DMS 273 treated with DMSO at 0.1 percent for 48 hours (cell line): ENCODE results near the gene CRB1.
"Not testable (repeated sequence)": the region's sequence is repeated elsewhere in the genome, so short reads cannot be mapped to it uniquely, and the experiment has no call there.

Source experiments
- DNase-seq: peaks from one replicate; lab custom pipeline; 2025; lab: John Stamatoyannopoulos, UW

Gene CRB1

DNA sequence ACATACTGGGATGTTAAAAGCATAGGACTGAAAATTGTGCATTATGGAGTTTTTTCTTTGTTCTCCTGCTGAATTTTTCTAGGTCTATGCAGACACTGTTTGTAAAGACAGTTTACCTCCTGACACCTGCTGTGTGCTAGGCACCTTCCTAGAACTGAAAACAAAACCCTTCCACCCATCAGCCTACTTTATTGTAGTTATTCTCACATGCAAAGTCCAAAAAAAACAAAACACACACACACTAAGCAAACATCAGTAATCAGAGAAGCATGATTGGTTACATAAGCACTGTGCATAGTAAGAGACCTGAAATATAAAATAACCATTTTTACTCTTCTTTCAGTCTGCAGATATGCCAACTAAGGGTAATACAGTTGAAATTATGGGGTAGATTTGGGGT, 195.1 kb downstream of the CRB1 start:
- DNase-seq, result no peak

DNA sequence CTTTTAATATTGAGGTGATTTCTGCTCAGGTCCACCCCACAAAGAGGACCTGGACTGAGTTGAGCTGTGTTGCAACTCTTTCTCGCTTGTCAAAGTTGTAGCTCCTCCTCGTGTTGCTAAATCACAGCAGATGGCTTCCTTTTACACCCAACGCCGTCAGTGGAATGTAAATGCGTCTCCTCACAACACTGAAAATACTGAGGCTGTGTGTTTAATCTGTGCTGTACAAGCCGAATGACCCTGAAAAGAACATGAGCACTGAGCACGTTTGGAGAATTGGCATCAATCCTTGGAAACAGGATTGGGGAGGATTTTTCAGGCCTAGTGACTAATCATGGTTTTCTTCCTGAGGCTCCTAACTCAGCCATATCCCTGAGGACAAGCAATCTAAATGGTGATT, 196.0 kb downstream of the CRB1 start:
- DNase-seq, result no peak

DNA sequence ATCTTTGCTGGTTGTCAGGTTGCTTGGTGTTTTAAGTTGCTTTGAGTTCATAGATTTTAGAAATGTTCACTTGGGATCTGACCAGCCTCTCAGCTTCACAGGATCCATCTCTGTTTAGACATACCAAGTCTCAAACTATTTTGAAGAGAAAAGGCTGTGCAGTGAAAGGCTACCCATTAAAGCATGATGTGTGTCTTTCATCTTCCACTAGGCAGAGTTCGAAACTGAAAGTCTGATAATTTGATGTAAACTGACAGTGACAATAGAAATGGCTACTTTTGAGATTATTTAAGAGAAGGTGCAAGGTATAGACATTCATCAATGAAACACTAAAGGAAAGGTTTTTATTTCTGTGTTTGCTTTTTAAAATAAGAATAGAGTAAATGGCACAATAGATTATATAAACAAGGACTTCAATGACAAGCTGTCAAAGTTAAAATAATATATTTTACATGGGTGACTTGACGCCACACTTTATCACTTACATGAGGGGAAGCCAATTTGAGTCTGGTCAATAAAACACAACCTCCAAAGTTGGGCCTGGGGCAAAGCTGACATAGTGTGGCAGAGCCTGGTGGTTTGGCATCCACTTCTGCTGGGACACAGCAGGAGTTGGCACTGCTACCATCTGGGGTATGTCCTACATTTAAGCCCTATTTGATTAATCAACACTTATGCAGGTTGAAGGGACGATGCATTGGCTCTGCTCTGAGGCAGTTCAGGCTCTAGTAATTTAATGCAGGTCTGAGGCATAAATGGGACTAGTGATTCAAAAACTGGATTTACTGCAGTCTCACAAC, 197.7 kb downstream of the CRB1 start:
- DNase-seq, result no peak

DNA sequence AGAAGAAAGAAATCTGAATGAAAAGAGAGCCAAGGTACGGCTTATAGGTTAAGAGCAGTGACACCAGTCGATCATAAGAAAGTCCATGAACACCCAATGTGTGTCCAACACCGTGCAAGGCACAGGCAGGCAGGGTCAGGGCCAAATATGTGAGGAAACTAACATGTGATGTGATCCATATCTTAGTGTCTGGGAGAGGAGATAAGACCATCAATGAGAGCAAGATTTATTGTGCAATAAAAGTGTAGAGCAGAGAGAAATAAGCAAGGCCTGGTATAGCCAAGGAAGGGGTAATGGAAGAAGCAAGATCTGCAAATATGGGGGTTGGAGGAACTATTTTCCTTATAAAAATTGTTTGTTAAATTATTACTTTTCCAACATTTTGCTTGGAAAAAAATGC, 198.8 kb downstream of the CRB1 start:
- no peak for DNase-seq

DNA sequence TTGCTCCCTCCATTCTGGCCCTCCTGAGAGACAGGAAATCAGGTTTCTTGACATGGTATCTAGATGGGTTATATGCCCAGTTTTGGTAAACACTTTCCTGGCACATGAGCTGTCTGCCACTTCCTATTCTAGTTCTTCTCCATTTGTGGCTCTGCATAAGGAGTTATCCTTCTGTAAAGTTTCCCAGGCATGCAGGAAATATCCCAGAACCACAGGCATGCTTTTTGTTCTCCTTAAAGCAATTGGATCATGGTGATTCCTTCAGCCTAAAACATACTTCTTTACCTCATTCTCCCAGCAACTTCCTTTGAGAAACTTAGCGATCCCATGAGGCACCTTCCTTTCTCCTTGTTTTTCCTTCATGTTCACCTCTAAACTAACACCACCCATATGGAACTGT, 199.8 kb downstream of the CRB1 start:
- DNase-seq, result no peak

DNA sequence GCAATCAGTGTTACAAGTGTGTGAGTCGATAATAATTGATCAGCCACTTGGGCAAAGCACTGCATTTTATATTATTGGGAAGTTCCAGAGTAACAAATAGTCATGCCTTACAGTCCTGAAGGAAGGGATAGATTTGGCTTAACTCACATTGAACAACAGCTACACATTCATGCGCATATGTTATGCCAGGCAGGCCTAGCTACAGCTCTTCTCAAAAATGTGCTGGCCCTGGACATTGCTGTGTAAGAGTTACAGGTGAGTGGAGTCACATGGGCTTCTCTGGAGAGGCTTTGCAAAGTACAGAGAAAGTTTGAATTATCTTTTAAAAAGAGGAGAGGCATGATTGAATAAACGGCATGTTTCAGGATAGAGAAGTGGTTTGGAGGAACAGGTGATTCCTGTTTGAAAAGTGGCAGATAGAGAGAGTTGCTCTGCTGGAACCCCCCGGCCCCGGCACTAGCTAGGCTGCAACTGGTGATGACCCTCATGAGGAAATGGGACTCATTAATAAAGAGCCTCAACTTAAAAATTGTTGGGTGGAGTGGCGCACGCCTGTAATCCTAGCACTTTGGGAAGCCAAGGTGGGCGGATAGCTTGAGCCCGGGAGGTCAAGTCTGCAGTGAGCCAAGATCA, 200.6 kb downstream of the CRB1 start:
- no peak for DNase-seq

DNA sequence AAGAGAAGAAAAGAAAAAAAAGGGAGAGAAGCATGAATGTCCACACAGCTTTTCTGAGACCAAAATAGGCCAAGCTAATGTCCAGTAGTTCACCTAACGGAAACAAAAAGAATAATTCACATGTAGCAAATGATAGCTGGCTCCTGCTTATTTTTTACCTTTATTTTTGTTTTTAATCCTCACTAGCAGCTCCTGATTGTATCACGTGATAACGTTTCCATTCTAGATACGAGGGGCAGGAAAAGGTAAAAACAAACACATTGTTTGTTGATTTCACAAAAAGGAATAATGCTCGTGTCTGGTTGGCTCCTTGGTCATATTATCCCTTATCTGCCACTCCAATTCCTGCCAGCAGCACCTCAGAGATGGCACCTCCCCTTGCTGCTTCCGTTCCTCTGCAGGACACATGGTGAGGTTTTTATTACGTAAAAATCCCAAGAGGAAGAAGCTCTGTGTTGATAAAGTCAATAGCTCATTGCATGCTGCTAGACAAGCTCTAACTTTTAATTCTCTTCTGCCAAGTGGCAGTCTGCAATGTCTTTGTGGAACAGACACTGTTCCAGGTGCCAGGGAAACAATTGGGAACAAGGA, 201.7 kb downstream of the CRB1 start:
- no peak for DNase-seq

DNA sequence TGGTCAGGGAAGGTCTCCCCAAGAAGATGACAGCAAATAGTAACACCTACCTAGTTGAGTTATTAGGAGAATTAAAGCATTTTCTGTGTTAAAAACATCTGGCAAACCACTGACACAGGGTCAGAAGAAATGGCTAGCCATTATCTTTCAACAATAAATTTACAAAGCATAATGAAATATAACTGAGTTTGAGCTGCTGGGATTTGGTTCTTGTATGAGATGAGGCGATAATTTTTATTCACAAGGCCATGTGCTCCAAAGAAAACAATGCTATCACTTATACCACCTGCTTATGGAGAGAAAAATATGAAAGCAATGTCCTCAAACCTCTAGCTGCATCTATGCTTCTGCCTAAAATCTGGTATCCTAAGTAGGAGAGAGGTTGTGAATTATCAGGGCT, 202.3 kb downstream of the CRB1 start:
- DNase-seq, result no peak

DNA sequence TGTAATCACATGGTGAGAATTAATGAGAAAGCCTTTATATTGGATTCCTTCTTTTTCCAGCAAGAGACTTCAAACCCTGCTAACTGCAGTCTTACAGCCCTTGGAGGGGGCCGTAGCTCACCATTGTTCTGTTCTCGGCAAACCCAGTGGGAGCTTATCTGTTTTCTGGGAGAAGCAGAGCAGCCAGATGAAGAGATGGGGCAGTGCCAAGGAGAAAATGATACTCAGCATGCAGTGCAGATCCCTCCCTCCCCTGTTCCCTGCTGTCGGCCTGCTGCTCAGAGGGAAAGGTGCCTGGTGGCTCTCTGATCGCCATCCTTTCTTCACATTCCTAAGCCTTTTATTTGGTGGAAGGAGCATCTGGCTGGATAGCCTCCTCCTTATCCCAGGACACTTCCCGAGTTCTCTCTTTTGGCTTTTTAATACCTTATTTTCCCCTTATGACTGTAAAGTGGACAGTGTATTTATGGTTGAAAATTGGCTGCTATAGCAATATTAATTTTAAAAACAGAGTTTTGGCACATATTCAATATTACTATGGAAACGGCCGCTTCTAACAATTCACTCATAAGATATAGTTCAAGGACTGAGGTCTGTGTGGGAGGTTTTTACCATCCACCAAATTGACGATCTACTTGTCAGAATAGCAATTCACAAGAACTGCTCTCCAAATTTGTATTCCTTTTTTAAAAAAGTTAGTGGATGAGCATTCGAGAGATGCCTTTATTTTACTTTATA, 203.4 kb downstream of the CRB1 start:
- DNase-seq, result peak; percentile 37

DNA sequence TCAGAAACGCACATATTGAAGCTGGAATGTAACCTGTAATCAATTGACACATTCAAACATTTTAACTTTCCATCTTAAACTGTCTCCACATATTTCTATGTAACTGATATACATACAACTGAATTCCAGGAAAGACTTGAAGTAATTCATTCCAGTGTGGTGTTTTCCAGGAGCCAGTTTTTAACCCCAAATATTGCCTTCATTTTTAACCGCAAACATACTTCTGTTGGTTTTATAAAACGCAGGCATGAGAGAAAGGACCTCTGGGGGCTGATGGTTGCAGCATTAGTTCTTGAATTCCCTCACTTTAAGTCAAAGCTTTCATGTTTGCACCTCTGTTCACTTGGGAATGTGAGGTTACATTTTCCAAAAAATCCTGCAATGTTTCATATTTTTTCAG, 204.1 kb downstream of the CRB1 start:
- DNase-seq, result no peak

DNA sequence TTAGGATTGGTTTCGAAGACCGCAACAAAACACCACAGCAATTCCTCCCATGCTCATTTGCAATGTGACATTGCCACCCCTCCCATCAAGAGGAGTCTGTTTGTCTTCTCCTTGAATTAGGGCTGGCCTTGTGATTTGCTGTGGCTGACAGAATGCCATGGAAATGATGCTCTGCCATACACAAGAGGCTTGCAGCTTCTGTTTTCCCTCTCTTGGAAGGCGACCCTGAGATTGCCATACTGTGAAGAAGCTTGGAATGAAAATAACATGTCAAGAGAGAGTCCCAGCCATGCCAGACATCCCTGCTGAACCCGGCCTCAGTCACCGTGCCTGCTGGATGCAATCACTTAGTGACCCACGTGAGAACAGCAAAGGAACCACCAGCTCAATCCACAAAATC, 212.4 kb downstream of the CRB1 start:
- DNase-seq, result no peak

DNA sequence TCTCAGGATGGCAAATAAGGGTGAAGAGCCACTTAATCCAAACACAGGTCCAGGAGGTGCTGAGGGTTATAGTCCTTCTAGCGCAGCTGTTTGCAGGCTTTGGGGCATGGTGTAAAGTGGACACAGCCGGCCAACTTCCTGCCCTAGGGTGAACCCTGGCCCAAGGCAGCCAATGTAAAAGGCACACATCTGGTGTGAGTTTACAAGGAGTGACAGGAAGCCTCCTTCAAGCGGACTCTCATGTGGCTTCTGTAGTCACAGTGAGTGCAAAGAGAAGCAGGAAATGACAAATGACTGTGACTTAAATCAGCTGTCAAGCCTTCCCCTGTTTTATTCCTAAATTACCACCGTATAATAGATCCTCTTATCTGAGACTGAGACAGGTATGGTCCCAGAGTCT, 213.0 kb downstream of the CRB1 start:
- no peak for DNase-seq

DNA sequence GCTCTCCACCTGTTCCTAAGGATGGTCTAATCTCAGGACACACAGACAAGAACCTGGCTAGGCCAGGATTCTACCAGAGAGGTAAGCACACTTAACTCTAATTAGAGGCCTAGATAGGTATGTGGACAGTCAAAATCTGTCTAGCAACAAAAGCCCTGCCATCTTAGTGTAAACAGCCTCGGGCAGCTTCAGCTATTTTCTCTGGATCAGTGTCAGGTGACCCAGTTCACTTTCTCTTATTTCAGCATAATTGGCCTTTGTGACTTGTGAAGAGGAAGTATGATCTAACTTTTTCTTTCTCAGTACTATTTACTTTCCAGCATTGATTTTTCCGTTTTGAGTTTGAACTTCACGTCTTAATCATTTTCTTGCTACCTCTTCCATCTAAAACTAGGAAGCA, 217.7 kb downstream of the CRB1 start:
- DNase-seq, result no peak

DNA sequence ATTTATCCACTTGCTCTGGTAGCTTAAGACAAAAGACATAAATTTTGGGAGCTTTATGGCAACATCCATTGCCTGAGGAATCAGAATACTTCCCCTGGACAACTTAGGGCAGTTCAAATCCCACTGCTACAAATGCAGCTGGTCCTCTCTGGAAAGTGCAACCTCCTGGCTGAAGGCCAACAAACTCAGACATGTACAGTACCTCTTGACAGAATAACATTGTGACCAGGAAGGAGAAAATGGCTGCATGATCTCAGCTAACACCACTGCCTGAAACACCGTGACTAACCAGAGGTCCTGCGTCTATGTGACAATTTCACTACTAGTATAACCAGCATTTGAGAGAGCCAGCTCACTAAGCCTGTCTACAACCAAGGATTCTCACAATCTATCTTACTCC, 218.9 kb downstream of the CRB1 start:
- DNase-seq, result no peak

DNA sequence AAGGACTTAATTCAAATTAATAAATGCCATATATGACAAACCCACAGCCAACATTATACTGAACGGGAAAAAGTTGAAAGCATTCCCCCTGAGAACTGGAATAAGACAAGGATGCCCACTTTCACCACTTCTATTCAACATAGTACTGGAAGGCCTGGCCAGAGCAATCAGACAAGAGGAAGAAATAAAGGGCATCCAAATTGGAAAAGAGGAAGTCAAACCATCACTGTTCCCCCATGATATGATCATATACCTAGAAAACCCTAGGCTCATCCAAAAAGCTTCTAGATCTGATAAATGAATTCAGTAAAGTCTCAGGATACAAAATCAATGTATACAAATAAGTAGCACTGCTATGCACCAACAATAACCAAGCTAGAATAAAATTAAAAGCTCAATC, 223.5 kb downstream of the CRB1 start:
- DNase-seq, result not testable (repeated sequence)

DNA sequence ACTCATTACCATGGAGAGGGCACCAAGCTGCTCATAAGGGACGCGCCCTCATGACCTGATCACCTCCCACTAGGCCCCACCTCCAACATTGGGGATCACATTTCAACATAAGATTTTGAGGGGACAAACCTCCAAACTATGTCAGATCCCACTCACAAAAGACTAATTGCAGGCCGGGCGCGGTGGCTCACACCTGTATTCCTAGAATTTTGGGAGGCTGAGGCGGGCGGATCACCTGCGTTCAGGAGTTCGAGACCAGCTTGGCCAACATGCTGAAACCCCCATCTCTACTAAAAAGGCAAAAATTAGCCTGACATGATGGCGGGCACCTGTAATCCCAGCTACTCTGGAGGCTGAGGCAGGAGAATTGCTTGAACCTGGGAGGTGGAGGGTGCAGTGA, 228.7 kb downstream of the CRB1 start:
- DNase-seq, result no peak

DNA sequence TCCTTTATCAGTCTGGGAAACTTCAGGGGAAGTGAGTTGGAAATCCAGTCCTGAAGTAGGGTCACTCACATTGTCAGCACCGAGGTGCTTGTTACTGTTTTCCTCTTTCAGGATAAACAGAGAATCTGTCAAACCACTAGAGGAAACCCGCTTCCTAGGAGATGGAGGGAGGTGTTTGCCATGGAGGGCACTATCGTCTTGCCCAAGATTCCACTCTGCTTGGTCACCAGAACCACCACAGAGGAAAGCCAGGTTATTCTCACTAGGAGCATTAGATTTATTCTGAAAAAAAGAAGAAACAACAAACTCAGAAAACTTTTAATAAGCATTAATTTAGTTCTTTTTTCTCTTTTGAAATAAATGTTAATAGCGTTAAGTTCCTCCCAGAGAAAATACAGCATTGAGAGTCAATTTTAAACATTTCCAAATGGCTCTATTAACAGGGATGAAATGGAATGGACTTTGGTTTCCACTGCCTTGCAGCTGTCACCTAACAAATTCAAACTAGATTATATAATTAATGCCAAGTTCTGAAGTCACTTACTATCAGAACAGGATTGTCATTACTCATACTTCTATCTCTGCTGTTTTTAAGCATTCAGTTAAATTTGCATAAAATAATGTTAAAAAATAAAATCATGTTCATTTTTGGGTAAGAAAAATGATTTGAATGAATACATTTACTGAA, 242.8 kb downstream of the CRB1 start:
- DNase-seq, result no peak

DNA sequence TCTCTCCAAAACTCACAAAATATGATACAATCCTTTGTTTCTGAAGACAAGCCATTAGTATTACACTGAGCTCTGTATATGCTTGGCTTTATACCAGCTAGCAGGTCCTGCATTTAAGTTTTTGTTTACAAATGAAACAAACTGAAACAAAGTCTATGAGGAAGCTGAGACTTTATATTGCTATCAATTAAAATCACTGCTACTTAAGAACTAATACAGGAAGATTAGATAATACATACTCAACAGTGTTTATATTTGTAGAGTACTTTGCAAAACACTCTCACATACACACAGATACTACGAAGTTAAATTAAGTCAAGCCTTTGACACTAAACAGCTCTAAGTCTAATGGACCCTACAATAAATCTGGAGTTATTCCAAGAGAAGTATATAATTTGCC, 247.4 kb downstream of the CRB1 start:
- DNase-seq, result no peak

DNA sequence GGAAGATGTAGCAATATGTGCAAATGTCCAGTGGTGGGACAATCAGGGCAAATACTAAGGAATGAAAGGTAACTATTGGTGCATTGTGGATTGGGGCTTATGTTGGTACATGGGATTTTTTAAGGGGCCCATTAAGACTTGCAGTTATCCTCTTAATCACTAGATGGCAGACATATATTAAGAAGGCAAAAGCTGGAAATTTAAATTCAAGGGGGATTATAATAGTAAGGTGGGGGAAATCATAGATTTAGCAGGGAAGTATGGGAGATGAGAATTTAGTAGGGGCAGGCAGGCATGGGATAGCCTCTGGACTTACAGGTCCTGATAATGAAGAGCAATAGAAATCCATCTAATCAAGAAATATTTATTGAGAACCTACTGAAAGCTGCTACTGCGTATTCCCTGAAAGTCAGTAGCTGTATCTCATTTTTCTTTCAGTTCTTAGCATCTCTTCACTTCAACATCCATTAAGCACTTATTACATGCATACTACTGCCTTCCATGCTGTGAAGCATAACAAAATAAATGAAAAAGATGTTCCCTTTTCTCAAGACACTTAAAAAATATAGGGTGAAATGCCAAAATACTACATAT, 251.8 kb downstream of the CRB1 start:
- no peak for DNase-seq

DNA sequence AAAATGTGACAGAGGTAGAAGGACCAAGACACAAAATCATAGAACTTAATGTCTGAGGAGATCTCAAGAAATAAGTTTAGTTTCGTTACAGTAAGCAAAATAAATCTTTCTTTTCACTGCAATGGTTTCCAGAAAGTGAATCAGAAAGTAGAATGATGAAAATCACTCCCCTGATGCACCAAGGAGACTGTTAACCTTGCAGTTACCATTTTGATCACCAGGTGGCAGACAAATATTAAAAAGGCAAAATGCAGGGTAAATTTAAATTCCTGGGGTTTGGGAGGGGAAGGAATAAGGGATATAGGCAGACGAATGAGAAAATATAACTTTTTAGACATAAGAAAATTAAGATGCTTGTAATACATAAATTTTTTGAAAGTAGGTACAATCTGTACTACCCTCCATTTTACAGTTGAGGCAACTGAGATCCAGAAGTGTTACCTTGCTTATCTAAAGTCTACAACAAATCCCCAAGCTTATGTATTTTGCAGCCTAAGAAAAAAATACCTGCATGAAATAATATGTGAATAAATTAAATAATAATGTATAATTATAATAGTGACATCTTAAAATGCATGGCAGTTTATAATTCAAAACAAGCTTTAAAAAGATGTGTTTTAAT, 253.2 kb downstream of the CRB1 start:
- DNase-seq, result no peak

DNA sequence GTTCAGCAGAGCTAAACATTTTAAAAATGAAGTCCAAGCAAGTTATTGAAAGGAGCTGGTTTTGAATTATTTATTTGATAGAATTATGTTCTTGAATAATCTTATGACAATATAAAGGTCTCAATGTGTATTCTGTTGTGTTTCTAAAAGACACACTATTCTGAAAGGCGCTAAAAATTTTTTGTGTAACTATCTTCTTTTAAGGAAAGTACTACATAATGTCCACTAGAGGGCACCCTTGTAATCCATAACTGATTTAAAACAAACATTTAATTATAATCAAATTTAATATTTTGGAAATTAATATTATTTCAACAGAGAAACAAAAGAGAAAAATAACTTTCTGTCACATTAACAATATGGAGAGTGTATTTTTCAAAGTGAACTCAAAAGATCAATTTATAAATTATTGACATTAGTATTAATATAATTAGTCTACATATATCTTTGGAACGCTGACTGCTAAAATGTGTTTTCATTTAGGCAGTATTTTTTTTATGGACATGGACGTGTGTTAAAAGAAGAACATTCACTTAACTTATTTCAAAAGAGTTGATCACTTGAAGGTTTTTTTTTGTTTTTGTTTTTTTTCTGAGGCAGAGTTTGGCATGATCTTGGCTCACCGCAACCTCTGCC, 258.8 kb downstream of the CRB1 start:
- DNase-seq, result no peak
